NCI-H510A (cell line): ENCODE measurements around the gene SNX7.

Source experiments
- DNase-seq: peaks from one replicate; lab custom pipeline; 2025; lab: John Stamatoyannopoulos, UW

Gene SNX7

GRCh38 chr1:98697781-98698180 is 36.3 kb downstream of the SNX7 start:
- DNase-seq = no peak

GRCh38 chr1:98698625-98699024 is 37.1 kb downstream of the SNX7 start:
- no peak for DNase-seq

DNA sequence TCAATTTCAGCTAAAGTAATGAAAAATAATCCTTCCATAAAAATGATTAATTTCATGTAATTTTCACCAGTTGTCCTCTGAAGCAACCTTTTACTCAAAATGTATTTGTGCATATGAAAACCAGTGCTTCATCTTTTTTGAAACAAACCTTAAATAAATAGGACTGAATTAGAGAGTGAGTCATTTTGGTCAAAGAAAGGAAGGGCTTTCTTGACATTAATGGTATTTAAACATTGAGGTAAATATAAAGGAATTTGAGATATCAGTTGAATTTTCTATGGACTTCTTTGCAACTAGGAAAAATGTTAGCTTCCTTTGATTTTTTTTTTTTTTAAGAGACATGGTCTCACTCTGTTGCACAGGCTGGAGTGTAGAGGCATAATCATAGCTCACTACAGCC is 38.7 kb downstream of the SNX7 start:
- no peak for DNase-seq

DNA sequence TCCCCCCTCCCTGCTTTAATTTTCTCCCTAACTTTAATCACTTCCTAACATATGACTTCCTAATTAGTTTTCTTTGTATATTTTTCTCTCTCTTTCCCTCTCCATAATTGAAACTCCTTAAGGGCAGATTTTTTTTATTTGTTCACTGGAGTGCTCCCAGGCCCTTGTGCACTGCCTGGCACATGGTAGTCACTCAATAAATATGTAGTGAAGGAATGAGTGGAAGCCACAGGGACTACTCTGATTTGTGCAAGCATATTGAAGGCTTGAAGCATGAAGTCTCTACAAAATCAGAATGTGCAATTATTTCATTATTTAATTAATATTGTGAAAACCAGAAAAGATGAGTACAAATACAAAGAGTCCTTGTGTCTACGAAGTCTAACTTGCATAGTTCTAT is 41.5 kb downstream of the SNX7 start:
- DNase-seq = no peak

- no peak for DNase-seq
Observed at GRCh38 chr1:98704474-98704873, 43.0 kb downstream of the SNX7 start.

DNA sequence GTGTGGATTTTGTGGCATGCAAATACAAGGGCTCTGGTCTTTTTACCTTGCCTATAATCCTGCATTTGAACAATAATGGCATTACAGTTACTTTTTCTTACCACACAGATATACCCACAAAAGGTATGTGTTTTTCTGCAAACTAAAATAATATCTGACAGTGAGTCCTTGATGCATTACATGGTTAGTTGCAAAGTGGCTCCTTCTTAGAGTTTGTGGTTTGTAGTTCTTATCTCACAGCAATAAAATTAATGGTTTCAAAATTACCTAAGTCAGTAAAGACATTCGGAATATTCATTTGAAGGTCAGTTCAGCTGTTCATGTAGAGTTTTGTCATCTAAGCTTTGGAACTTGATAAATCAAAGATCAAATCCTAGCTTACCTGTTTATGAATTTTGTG is 43.5 kb downstream of the SNX7 start:
- DNase-seq = no peak

DNA sequence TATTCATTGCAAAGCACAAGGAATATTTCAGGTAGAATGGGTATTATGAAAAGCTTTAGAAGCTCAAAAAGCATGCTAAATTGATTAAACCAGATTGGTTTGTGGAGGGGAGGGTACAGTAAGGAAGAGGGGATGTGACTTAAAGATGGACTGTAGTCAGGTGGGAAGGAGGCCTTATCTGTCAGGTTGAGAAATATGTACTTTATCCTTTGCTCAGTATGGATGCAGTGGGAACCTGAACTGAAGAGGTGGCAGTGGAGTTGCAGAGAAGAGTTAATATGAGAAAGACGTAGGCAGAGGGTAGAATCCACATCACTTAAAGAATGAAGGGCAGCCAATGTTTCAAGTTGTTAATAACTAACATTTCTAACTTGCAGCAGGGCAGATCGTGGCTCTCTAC is 44.1 kb downstream of the SNX7 start:
- no peak for DNase-seq

DNA sequence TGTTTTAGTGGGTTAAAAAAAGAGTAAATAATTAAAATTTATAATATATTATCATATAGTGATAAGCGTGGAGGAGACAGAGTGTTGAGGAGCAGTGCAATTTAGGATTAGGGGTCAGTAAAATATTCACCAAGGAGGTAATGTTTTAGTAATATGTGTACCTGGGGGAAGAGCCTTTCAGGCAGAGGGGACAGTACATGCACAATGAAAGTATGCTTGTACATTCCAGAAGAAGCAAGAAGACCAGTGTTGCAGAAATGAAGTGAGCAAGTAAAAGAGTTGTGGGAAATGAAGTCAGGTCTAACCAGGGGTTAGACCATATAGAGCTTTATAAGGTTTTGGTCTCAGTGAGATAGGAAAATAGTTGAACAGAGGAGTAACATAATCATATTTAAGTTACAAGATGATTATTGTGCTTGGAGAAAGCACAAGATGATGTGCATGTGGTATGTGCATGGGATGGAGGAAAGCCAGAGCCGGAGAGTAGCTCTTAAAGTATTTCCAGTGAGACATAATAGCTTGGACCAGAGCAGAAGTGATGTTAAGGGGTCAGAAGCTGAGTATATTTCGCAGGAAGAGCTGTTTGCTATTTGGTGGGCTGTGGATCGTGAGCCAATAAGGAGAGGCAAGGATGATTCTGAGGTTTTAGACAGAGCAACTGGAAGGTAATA is 44.8 kb downstream of the SNX7 start:
- DNase-seq = no peak

GRCh38 chr1:98707556-98707955 is 46.0 kb downstream of the SNX7 start:
- DNase-seq = no peak

DNA sequence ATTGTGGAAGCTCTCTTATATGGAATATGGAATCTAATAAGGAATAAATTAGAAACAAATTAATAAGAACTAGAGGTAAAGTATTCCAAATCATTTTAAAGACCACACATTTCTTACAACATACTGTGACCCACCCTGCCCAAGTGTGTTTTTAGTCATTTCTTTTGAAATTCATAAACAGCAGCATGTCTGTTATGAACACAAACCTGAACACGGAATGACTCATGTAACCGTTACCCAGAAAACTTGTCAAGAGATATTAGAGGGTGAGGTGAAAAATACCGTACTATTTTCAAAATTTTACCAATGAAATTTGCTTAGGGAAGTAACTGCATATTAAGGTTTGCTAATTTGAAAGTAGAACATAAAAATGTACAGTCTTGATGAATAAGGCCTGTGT is 48.4 kb downstream of the SNX7 start:
- no peak for DNase-seq

- no peak for DNase-seq
Observed at GRCh38 chr1:98723574-98723973, 62.1 kb downstream of the SNX7 start.

DNA sequence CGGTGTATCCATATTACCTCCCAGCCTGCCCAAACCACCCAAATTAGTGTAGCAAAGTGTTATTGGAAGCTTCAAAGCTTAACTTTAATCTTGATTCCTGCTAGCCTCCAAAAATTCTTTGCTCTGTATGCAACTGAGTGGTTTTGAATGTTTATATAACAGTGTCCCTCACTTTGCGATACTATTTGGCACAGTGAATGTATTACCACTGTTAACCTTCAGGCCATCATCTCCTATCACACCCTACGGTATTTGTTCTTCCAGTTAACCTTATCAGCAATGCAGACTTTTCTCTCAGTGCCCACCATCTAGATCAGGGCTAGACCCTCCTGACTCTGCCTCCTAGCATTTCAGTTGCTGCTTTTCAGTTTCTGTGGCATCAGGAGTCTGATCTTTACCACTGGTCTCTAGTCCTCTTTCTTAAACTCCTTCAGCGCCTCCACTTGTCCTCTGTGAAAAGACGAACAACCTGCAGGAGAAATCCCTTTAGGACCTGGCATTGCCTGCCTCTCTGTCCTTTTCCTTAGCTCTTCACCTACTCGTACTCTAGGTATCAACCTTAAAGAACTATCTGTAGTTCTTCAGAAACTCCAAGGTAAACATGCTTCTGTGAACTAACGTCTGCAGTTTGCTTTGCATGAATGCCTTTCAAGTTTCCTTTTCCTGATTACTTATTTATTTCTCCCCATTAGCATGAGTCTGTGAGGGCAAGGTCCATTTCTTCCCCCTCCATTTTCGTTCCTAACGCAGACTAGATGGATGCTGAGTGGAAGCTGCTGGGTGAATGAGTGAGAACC is 71.7 kb downstream of the SNX7 start:
- DNase-seq = no peak

GRCh38 chr1:98733782-98734112 is 72.2 kb downstream of the SNX7 start:
- DNase-seq = no peak

DNA sequence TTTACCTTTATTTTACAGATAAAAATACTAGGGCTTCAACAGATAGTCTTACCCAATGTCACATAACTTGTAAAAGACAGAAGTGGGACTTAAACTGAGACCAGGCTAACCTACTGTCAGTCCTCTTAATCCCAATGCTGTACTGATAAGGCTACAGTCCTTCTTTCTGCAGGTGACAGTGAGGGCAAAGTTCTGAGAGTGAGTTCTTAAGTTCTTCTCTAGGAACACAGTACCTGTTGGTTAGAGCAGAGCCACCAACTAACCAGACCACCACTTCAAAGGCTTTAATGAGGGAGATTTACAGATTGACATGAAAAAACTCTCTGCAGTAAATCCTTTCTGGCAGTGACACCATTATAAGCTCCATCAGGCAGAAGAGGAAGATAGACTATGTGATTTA is 74.2 kb downstream of the SNX7 start:
- DNase-seq = no peak

DNA sequence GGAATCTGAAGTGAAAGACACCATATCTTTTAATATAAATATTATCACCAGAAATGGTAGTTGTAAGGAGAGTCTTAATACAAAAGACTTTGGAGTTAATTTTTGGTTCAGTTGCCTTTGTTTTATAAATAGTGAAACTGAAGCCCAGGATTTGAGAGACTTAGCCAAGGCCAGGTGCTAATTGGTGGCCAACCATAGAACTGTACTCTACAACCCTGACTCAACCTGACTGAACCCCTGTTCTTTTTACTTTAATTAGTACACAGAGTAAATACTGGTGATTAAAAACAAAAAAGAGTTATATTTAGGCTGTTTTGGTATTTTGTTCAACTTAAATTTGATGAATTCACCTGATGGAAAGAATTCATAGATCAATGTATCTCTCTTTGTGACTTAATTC is 76.3 kb downstream of the SNX7 start:
- no peak for DNase-seq

DNA sequence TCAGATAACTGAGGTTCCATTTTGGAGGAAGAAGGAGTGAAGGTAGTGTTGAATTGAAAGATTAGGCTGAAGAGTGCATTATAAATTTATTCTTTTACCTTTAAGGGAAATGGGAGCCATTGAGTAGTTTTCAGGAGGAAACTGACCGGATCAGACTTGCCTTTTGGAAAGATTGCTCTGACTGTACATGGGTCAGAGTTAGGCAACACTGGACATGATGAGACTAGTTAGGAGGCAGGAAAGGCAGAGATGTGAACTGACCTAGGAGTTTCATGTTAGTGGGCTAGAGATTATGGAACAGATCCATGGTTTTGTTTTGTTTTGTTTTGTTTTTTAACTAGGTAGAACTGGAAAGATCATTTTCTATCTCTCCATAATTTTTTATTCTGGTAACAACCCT is 78.2 kb downstream of the SNX7 start:
- DNase-seq = no peak

- DNase-seq = no peak
Observed at GRCh38 chr1:98741164-98741563, 79.6 kb downstream of the SNX7 start.

GRCh38 chr1:98749152-98749756 is 87.7 kb downstream of the SNX7 start:
- DNase-seq = no peak

GRCh38 chr1:98754176-98754575 is 92.7 kb downstream of the SNX7 start:
- DNase-seq = no peak

DNA sequence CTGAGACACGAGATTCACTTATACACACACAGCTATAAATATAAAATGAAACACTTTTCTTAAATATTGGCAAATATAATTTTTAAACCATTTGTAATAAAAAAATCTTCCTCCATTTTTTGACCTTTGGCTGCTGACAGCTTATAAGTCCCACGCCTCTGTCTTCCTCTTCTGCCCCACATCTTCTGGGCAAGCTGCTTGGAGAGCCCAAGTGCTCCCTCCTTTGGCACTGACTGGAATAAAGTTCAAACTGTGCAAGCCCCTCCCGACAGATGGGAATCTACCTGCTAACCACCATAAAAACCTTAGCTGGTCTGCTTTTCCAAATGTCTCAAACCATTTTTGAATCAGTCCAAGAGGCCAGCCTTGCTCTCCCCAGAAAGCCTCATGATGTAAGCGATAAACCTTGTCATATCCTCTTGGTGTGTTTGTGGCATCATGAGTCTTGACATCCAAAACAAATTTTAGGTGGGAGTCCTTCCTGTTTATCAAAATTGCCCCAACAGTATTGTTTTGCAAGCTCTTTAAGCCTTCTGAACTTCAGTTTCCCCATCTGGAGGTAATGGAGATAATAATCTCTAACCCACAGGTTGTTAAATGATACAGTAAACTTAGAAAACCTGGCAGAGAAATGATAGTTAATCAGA is 99.8 kb downstream of the SNX7 start:
- no peak for DNase-seq

DNA sequence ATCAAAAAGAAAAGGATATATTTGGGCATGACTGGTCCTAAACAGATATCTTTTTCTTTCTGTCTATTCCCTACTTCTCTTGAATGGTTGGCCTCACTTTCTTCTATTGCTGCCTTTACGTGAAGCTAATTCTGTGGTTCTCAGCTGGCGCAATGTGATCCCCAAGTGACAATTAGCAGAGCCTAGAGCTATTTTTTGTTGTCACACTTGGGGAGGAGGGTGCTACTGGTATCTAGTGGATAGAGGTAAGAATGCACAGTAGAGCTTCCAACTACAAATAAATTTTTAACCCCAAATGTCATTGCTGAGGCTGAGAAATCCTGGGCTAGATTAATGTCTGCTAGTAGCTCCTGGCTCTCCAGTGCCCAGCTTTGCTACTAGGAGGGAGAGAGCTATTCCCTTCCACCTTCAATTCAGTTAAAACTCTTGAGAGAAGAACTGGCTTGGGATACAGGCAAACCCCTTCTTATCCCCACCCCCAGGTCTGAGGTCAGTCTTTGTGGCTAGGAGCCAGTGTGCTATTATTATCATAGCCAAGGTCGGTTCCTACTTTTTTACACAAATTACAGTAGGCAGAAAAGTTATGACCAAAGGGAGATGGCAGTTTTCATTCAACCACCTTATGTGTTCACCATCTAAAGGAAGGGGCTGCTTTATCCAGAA is 102.1 kb downstream of the SNX7 start:
- no peak for DNase-seq

DNA sequence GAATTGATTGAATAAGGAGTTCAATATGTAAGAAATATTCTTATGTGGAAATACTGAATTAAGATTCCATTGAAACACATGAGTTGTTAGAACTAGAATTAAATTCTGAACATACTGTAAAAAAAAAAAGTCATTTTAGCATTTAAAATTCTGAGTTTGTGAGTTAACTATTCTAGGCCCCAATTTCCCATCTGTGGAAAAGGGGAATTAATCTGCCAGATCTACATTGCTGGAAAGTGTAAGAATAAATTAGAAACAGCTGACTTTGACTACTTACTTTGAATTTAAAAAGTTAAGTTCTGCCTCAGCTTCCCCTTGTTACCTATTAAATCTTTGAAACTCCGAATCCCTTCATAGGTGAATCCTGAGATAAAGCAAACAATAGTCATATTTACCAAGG is 103.0 kb downstream of the SNX7 start:
- no peak for DNase-seq

- no peak for DNase-seq
Observed at GRCh38 chr1:98766255-98766654, 104.7 kb downstream of the SNX7 start.
